Epithelial cell of prostate (primary cell): ENCODE measurements around the gene POLA1.
"Not testable (repeated sequence)": the region's sequence is repeated elsewhere in the genome, so short reads cannot be mapped to it uniquely, and the experiment has no call there.

Source experiments
- DNase-seq: peaks from one replicate; pipeline ENCODE4 v3.0.0-alpha.2; 2011; ENCODE audit warnings: low read depth, low spot score
- H3K27ac ChIP-seq: fragments of 450-650 bp; 2 replicates; pipeline ENCODE4 v1.5.1; 2017; ENCODE audit warnings: mild to moderate bottlenecking

Gene POLA1

GRCh38 chrX:24693453-24694202 is at the start of gene POLA1:
Gene POLA1, plus strand, starts transcription at chrX:24693918. Its CDS starts 44 bp downstream, at chrX:24693962.
- peak within 1 kb of the TSS; percentile 20 for H3K27ac ChIP-seq
- DNase-seq = peak; percentile 80

- H3K27ac ChIP-seq = no peak overlapping the region
- no peak for DNase-seq
Measured at GRCh38 chrX:24646006-24646405, 47.7 kb upstream of the POLA1 start.

GRCh38 chrX:24646745-24647182 is 47.0 kb upstream of the POLA1 start:
- H3K27ac ChIP-seq = no peak overlapping the region
- peak; percentile 0 for DNase-seq

GRCh38 chrX:24647257-24648058 is 46.3 kb upstream of the POLA1 start, which contains the start of gene PCYT1B:
Gene PCYT1B, minus strand, starts transcription at chrX:24647347. Its CDS starts 242 bp downstream, at chrX:24647105.
- H3K27ac ChIP-seq = no peak within 1 kb of the TSS
- peak; percentile 0 for DNase-seq

- no peak overlapping the region for H3K27ac ChIP-seq
Measured at GRCh38 chrX:24648495-24648894, 45.2 kb upstream of the POLA1 start.

GRCh38 chrX:24651783-24652182 is 41.9 kb upstream of the POLA1 start:
- H3K27ac ChIP-seq = no peak overlapping the region
- no peak for DNase-seq

More at GRCh38 chrX:24648495-24648894, 45.2 kb upstream of the POLA1 start:
- DNase-seq = no peak

- DNase-seq, H3K27ac ChIP-seq: not testable (repeated sequence)
Measured at GRCh38 chrX:24655679-24656078, 38.0 kb upstream of the POLA1 start.

DNA sequence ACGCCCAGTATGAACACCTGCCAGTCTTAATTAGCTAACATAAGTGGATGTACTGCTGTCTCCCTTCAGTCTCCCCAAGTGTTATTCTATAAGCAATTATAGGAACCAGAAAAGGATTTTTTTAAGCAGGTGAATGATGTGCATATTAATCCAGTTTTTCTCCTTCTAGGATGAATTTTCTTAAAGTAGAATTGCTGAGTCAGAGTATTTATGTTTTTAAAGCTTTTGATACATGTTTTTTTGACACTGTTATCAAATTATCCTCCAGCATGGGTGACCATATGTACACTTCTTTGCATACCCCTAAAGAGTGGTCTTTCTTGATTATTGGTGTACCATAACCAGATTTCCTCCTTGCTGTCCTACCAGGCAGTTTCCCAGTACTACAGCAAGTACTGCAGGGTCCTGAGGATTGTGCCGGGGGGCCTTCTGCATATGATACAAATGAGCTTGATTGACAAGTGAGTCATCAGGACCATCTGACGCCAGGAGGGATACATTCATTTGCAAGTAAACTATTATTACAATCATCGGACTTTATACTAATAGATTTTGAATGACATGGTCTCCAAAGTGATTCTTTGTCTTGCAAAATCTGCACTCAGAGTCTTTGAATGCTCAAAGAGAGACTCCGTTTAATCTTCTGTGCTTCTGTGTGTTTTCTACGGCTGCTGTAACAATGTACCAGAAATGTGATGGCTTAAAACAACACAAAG is 35.9 kb upstream of the POLA1 start:
- DNase-seq = no peak

GRCh38 chrX:24658421-24658820 is 35.3 kb upstream of the POLA1 start:
- no peak for DNase-seq

More for the DNA sequence above, 35.9 kb upstream of the POLA1 start:
- H3K27ac ChIP-seq = no peak overlapping the region

GRCh38 chrX:24659106-24659505 is 34.6 kb upstream of the POLA1 start:
- no peak for DNase-seq
- H3K27ac ChIP-seq = no peak overlapping the region

More at GRCh38 chrX:24658421-24658820, 35.3 kb upstream of the POLA1 start:
- H3K27ac ChIP-seq = no peak overlapping the region

- H3K27ac ChIP-seq = no peak overlapping the region
- no peak for DNase-seq
Measured at GRCh38 chrX:24659646-24660045, 34.1 kb upstream of the POLA1 start.

DNA sequence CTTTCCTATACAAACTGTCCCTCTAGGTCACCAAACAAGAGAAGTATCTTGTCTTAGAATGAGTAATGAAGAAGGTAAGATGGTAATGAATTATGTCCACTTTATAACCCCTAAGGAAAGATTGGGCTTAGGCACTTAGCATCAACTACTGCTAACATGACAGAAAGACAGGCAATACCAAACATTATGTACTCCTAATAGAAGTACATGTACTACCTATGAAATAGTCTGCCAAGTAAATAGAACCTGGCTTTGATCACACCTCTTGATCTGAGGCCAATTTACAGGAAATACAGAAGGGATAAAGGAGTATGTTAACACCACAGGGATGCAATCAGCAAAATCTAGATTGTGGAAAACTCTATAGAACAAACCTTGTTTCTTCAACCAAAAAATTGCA is 32.4 kb upstream of the POLA1 start:
- H3K27ac ChIP-seq = no peak overlapping the region
- no peak for DNase-seq

DNA sequence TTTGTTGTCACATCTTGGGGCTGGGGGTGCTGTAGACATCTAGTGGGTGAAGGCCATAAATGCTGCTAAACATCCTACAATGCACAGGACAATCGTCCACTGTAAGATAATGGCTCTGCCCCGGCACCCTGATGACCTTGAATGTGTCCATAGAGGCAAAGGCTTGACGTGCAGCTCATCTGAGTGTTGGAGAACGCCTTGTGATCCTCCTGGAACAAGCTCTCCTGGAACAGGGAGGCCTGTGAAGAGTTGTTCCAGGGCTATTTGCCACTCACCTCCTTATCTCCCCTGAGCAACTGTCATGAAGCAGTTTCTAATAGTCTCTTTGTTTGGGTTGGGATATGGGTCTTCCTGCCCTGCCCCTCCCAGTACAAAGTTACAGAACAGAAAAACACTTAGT is 31.4 kb upstream of the POLA1 start:
- H3K27ac ChIP-seq = no peak overlapping the region
- DNase-seq = no peak

- no peak overlapping the region for H3K27ac ChIP-seq
- no peak for DNase-seq
Measured at GRCh38 chrX:24668111-24668510, 25.6 kb upstream of the POLA1 start.

DNA sequence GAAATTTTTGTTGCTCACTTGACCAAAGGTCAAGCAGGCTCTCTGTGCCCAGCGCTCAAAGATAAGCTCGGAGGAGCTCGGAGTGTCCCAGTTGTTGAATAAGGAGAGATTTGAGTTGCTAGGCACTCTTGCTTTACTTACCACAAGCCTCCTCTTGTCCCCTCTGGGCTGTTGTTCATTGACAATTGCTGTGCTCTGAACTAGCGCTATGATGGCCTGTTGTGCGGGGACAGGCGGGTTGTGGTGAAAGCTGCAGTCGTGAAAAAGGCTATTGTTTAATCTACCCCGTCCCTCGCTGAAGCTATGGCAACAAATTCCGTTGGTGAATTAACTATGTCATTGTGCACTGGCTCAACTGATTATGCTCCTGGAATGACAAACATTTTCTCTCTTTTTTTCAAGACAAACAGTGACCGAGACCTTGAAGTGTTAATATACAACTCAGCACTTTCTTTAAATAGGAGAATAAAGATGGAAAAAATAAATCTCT is 21.0 kb upstream of the POLA1 start:
- H3K27ac ChIP-seq = no peak overlapping the region
- DNase-seq = no peak

GRCh38 chrX:24673424-24673823 is 20.3 kb upstream of the POLA1 start:
- DNase-seq = no peak
- H3K27ac ChIP-seq = no peak overlapping the region

- DNase-seq = no peak
- H3K27ac ChIP-seq = no peak overlapping the region
Measured at GRCh38 chrX:24676403-24677024, 17.2 kb upstream of the POLA1 start.

DNA sequence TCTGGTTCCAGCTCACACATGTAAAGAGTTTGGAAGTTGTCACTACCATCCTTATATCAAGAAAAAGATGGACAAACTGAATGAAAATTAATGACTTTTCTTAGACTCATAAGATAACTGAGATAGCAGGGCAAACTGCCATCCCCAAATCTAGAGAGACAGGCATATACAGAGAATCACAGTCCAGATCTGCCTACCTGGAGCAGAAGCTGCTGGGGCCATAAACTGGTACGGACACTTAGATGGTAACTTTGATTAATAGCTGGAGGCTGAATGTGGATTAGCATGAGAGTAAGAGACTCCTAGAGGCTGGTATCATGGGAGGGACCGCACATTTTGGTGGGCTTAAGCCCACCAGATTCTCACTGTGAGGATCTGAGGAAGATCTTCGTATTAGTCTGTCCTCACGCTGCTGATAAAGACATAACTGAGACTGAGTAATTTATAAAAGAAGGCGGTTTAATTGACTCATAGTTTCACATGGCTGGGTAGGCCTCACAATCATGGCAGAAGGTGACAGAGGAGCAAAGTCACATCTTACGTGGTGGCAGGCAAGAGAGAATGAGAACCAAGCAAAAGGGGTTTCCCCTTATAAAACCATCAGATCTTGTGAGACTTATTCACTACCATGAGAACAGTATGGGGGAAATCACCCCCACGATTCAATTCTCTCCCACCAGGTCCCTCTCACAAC is 10.8 kb upstream of the POLA1 start:
- H3K27ac ChIP-seq = no peak overlapping the region
- DNase-seq = no peak

DNA sequence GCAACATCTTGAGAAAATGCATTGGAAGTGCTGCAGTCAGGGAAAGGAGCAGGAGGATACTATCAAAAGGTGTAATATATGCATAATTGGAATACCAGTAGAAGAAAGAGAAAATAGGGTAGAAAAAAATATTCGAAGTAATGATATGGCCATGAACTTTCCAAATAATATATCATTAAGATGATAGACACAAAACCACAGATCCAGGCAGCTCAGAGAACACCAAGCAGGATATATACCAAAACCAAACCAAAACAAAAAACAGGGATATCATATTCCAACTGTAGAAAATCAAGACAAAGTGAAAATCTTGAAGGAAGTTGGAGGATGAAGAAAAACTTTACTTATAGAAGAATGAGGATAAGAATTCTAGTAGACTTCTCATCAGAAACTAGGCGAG is 9.7 kb upstream of the POLA1 start:
- DNase-seq = no peak
- no peak overlapping the region for H3K27ac ChIP-seq
